K562 (cell line): ENCODE results near the gene PHF12. TPM values are rescaled to one million over a fixed set of nuclear protein-coding genes. Genes with fewer than 3 reads are reported as not detected.

ENCODE experiments used
- ATAC-seq: fragments of 200-7000 bp; cut with Tn5 transposase; 3 replicates; pipeline ENCODE4 v1.9.1; 2020; ENCODE audit warnings: moderate library complexity
- BruUV-seq: library from RNA; stranded (reverse); fragments of 400-500 nt; replicated peaks from 2 replicates; lab custom pipeline; 2021; lab: Mats Ljungman, UMichigan
- CTCF ChIA-PET: fragments of 300-600 bp; formaldehyde crosslinking; extraction: SDS; loops from one replicate; lab custom pipeline; 2021; ENCODE audit warnings: low intra/inter-chr PET ratio; lab: Yijun Ruan, JAX
- POLR2A ChIA-PET: fragments of 300-600, 350-650 bp; sonication (Branson Sonifier 250); formaldehyde crosslinking; extraction: SDS; loops from one replicate; lab custom pipeline; 2021; ENCODE audit warnings: antibody characterized with exemption, inconsistent platforms; lab: Yijun Ruan, JAX
- DNase-seq, 4 experiments: peaks; one replicate each; pipeline versions ENCODE4 v3.0.0 to v3.0.0-alpha.2; 2011 to 2018; ENCODE audit warnings: low spot score in 3 of 4, mixed read lengths in 3 of 4; ENCODE audit errors: extremely low read depth in 1 of 4
- FAIRE-seq: peaks from 2 replicates; lab custom pipeline; 2011; peaks lifted over from hg19 to GRCh38; lab: Jason Lieb, UNC
- H2AFZ ChIP-seq: 2 replicates; pipeline ENCODE4 v1.6.0; 2011; ENCODE audit warnings: low read depth, low read length, control low read depth, inconsistent platforms
- H3K27ac ChIP-seq: fragments of 200-600 bp; 3 replicates; pipeline ENCODE4 v1.8.0; 2011; ENCODE audit warnings: low read depth, mild to moderate bottlenecking, control low read depth, inconsistent platforms, low read length, moderate library complexity, mixed read lengths; ENCODE audit errors: extremely low read depth
- H3K27me3 ChIP-seq, 2 experiments: fragments of 300-600 bp in 1 of 2; 2 replicates in 1 of 2; 3 replicates in 1 of 2; pipeline versions ENCODE4 v1.6.0 to v1.8.0; 2011; ENCODE audit warnings: inconsistent platforms in 2 of 2, low read length in 2 of 2, mild to moderate bottlenecking in 1 of 2, mixed read lengths in 1 of 2, moderate library complexity in 1 of 2; ENCODE audit not compliant: control insufficient read depth in 2 of 2, insufficient read depth in 2 of 2
- H3K36me3 ChIP-seq: fragments of 300-600 bp; 3 replicates; pipeline ENCODE4 v1.8.0; 2011; ENCODE audit warnings: mild to moderate bottlenecking, low read length, inconsistent platforms; ENCODE audit not compliant: control insufficient read depth, insufficient read depth
- H3K4me1 ChIP-seq, 2 experiments: fragments of 200-600 bp in 1 of 2; replicated peaks in 1 of 2; 2 replicates in 1 of 2; 3 replicates in 1 of 2; pipeline versions ENCODE4 v1.5.1 to v1.8.0; 2011; ENCODE audit warnings: inconsistent platforms in 2 of 2, low read length in 2 of 2, mild to moderate bottlenecking in 1 of 2, mixed read lengths in 1 of 2, moderate library complexity in 1 of 2; ENCODE audit not compliant: control insufficient read depth in 2 of 2, insufficient read depth in 2 of 2
- H3K4me2 ChIP-seq: 2 replicates; pipeline ENCODE4 v1.6.1; 2011; ENCODE audit warnings: low read length, control low read depth, inconsistent platforms, mixed read lengths; ENCODE audit not compliant: insufficient read depth
- H3K4me3 ChIP-seq: fragments of 200-600 bp; sonication (generic), shearing (Covaris generic); 2 replicates; pipeline ENCODE4 v1.5.1; 2016; ENCODE audit warnings: control low read depth, inconsistent platforms
- H3K79me2 ChIP-seq: fragments of 200-600 bp; 3 replicates; pipeline ENCODE4 v1.8.0; 2011; ENCODE audit warnings: low read length, inconsistent platforms; ENCODE audit not compliant: control insufficient read depth, insufficient read depth
- H3K9ac ChIP-seq, 2 experiments: 2 replicates each; pipeline versions ENCODE4 v1.6.0 to v1.6.1; 2011; ENCODE audit warnings: low read depth in 2 of 2, low read length in 2 of 2, control low read depth in 1 of 2, inconsistent platforms in 1 of 2, mild to moderate bottlenecking in 1 of 2, mixed read lengths in 1 of 2; ENCODE audit not compliant: insufficient read depth in 1 of 2
- H3K9me1 ChIP-seq: one replicate; pipeline ENCODE4 v1.6.0; 2011; ENCODE audit warnings: inconsistent platforms, mild to moderate bottlenecking, low read length, moderate library complexity; ENCODE audit not compliant: control insufficient read depth, insufficient read depth
- H3K9me3 ChIP-seq: replicated peaks from 2 replicates; pipeline ENCODE4 v1.5.1; 2011; ENCODE audit warnings: low read depth, low read length, inconsistent platforms; ENCODE audit not compliant: control insufficient read depth, insufficient read depth
- H4K20me1 ChIP-seq: replicated peaks from 2 replicates; pipeline ENCODE4 v1.6.1; 2011; ENCODE audit warnings: low read length, inconsistent platforms, mixed read lengths; ENCODE audit not compliant: control insufficient read depth, insufficient read depth
- CXXC5 ChIP-seq: fragments of 250-450 bp; sonication (Bioruptor Pico); IDR thresholded peaks from 2 replicates; pipeline ENCODE4 v1.8.0; 2022; ENCODE audit warnings: inconsistent platforms, mild to moderate bottlenecking, moderate library complexity
- DPF2 ChIP-seq: fragments of 450-650 bp; IDR thresholded peaks from 2 replicates; pipeline ENCODE4 v1.6.1; 2016
- NFE2 ChIP-seq: IDR thresholded peaks from 2 replicates; pipeline ENCODE4 v1.6.1; 2014; ENCODE audit warnings: antibody characterized with exemption, low read depth
- PHB ChIP-seq: fragments of 250-450 bp; sonication (Bioruptor Pico); IDR thresholded peaks from 2 replicates; pipeline ENCODE4 v1.5.0; 2021
- POLR2A ChIP-seq: fragments of 450-650 bp; conservative IDR thresholded peaks from 2 replicates; pipeline ENCODE4 v1.6.1; 2016
- TAF1 ChIP-seq: IDR thresholded peaks from 2 replicates; pipeline ENCODE4 v1.6.1; 2011; ENCODE audit warnings: mild to moderate bottlenecking, low read length, moderate library complexity; ENCODE audit not compliant: insufficient read depth, control insufficient read depth, severe bottlenecking; ENCODE audit errors: extremely low read depth
- TAF9B ChIP-seq: fragments of 450-650 bp; IDR thresholded peaks from 2 replicates; pipeline ENCODE4 v1.6.1; 2018; ENCODE audit warnings: mild to moderate bottlenecking; ENCODE audit not compliant: partially characterized antibody
- XRCC3 ChIP-seq: fragments of 450-650 bp; IDR thresholded peaks from 2 replicates; pipeline ENCODE4 v1.6.1; 2017; ENCODE audit warnings: mild to moderate bottlenecking, moderate library complexity
- ZNF133 ChIP-seq: fragments of 250-450 bp; sonication (Bioruptor Pico); IDR thresholded peaks from 2 replicates; pipeline ENCODE4 v1.4.0; 2020; ENCODE audit warnings: mild to moderate bottlenecking
- WGBS: fragments of 100-300 bp; shearing (Covaris generic); methylation state at CpG from one replicate; pipeline ENCODE4 v1.1.6; 2016; ENCODE audit warnings: low coverage, mixed read lengths; ENCODE audit not compliant: insufficient coverage; ENCODE audit errors: missing lambda C conversion rate; 5-methylcytosine and 5-hydroxymethylcytosine counted together
- in situ Hi-C: fragments of 300-500 bp; cut with MboI; formaldehyde crosslinking; loops from 4 replicates; pipeline ENCODE4 v1.15.0; 2018; ENCODE audit warnings: inconsistent platforms, mixed read lengths
- intact Hi-C: fragments of 100-400 bp; cut with micrococcal nuclease; formaldehyde crosslinking; loops from 2 replicates; pipeline ENCODE4 v1.14.2; 2022
- polyA plus RNA-seq, 8 experiments: library from polyadenylated mRNA; depleted of rRNA in 4 of 8; stranded (reverse) in 5 of 8; unstranded in 3 of 8; fragments of >200 nt; fragmentation: Nextera tagmentation in 2 of 8; fragmentation: Illumina TruSeq in 1 of 8; extraction: Ambion mirVana in 2 of 8; extraction: Trizol in 1 of 8; gene quantifications; 2 replicates each; pipeline versions ENCODE4 v1.2.1 to v1.2.3, GENCODE V29; 2011 to 2014; ENCODE audit warnings: inconsistent platforms in 1 of 8, missing spikeins in 1 of 8
- total RNA-seq, 7 experiments: library from RNA; depleted of rRNA in 6 of 7; stranded (reverse); fragments of >200 nt in 6 of 7; fragmentation: Illumina TruSeq in 2 of 7; extraction: Trizol in 2 of 7; gene quantifications; 2 replicates each; pipeline versions ENCODE4 v1.2.1 to v1.2.3, GENCODE V29; 2011 to 2021; ENCODE audit warnings: low replicate concordance in 1 of 7
- TF ChIP-seq, protein P1 (sequence below): sonication (generic); formaldehyde crosslinking; IDR thresholded peaks from 2 replicates; pipeline ENCODE4 v1.8.0; 2023; ENCODE audit warnings: mild to moderate bottlenecking, missing genetic modification reagents
- TF ChIP-seq, protein P2 (sequence below): fragments of 250-450 bp; sonication (Bioruptor Pico); IDR thresholded peaks from 2 replicates; pipeline ENCODE4 v1.4.0; 2020; ENCODE audit warnings: mild to moderate bottlenecking, moderate library complexity
- TF ChIP-seq, protein P3 (sequence below): sonication (generic); formaldehyde crosslinking; IDR thresholded peaks from 2 replicates; pipeline ENCODE4 v1.9.0; 2022; ENCODE audit warnings: mild to moderate bottlenecking, missing genetic modification reagents
- TF ChIP-seq, protein P4 (sequence below): fragments of 250-450 bp; sonication (Bioruptor Pico); IDR thresholded peaks from 2 replicates; pipeline ENCODE4 v1.4.0; 2020

PHF12 gene
- total and polyA plus RNA-seq, 9 of the 15 experiments (the other 6 are each of a cell fraction or from before 2014, with no cell fraction given): 0.82 to 31.3 (median 13.5) TPM

DNA sequence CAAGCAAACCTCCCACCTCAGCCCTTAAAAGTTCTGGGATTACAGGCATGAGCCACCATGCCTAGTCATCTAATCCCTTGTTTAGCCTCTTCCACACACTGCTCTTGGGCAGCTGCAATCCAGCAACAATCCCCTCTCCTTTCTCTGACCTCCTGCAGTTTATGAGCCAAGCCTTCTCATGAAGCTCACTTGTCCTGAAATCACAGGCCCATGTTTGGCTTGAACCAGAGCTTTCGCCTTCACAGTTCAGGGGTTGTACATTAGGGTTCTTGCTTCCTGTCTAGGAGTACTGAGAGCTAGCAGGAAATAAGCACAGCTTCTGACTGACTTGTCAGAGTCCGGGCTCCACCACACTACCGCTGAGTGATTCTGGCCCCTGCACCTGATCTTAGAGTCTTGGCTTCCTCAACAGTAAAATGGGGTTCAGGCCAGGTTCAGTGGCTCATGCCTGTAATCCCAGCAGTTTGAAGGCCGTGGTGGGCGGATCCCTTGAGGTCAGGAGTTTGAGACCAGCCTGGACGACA is 80.2 kb downstream of the PHF12 start:
- peak overlapping the region; percentile 17; the same call in 1 of the 2 replicates for H3K4me2 ChIP-seq
- no peak overlapping the region for H3K4me3 ChIP-seq
- no peaks in the 10 kb centered on the region for H4K20me1 ChIP-seq
- no peaks in the 10 kb centered on the region for H3K36me3 ChIP-seq
- intact Hi-C loops (no loop called here), in situ Hi-C loops (no loop called here)
- no peaks in the 10 kb centered on the region for H3K9me3 ChIP-seq
- peak; percentile 35 for ATAC-seq
- H3K27me3 ChIP-seq: no peaks in the 10 kb centered on the region
- no peaks in the 10 kb centered on the region for H3K9me1 ChIP-seq
- peaks cover 5% of the 10 kb centered on the region; the same call in 1 of the 3 replicates for H3K79me2 ChIP-seq
- peak in 1 of 4 experiments; percentile 59 for DNase-seq
- ChIA-PET CTCF (no interaction called here), POLR2A (interaction anchor here (0.5 to 3.7 kb wide), 14 partner anchors 10 to 219 kb away, joined by 3 to 49 read pairs (median 3); no protein-coding TSS in a partner anchor)
- peak overlapping the region; percentile 18 to 57; a peak in 3 of 4 replicates for H3K9ac ChIP-seq
- WGBS: 48% methylated on average over 6 of the region's 6 CpGs
- peak overlapping the region; percentile 98 for H2AFZ ChIP-seq
- H3K27ac ChIP-seq: peak overlapping the region; percentile 74
- no TSS peak for BruUV-seq
- peaks cover 61 to 62% of the 10 kb centered on the region in 2 experiments for H3K4me1 ChIP-seq
- FAIRE-seq: no peak
- TF ChIP-seq, protein P1, sequence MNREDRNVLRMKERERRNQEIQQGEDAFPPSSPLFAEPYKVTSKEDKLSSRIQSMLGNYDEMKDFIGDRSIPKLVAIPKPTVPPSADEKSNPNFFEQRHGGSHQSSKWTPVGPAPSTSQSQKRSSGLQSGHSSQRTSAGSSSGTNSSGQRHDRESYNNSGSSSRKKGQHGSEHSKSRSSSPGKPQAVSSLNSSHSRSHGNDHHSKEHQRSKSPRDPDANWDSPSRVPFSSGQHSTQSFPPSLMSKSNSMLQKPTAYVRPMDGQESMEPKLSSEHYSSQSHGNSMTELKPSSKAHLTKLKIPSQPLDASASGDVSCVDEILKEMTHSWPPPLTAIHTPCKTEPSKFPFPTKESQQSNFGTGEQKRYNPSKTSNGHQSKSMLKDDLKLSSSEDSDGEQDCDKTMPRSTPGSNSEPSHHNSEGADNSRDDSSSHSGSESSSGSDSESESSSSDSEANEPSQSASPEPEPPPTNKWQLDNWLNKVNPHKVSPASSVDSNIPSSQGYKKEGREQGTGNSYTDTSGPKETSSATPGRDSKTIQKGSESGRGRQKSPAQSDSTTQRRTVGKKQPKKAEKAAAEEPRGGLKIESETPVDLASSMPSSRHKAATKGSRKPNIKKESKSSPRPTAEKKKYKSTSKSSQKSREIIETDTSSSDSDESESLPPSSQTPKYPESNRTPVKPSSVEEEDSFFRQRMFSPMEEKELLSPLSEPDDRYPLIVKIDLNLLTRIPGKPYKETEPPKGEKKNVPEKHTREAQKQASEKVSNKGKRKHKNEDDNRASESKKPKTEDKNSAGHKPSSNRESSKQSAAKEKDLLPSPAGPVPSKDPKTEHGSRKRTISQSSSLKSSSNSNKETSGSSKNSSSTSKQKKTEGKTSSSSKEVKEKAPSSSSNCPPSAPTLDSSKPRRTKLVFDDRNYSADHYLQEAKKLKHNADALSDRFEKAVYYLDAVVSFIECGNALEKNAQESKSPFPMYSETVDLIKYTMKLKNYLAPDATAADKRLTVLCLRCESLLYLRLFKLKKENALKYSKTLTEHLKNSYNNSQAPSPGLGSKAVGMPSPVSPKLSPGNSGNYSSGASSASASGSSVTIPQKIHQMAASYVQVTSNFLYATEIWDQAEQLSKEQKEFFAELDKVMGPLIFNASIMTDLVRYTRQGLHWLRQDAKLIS (CRISPR knock-in tag): no peak
- TF ChIP-seq, protein P2, sequence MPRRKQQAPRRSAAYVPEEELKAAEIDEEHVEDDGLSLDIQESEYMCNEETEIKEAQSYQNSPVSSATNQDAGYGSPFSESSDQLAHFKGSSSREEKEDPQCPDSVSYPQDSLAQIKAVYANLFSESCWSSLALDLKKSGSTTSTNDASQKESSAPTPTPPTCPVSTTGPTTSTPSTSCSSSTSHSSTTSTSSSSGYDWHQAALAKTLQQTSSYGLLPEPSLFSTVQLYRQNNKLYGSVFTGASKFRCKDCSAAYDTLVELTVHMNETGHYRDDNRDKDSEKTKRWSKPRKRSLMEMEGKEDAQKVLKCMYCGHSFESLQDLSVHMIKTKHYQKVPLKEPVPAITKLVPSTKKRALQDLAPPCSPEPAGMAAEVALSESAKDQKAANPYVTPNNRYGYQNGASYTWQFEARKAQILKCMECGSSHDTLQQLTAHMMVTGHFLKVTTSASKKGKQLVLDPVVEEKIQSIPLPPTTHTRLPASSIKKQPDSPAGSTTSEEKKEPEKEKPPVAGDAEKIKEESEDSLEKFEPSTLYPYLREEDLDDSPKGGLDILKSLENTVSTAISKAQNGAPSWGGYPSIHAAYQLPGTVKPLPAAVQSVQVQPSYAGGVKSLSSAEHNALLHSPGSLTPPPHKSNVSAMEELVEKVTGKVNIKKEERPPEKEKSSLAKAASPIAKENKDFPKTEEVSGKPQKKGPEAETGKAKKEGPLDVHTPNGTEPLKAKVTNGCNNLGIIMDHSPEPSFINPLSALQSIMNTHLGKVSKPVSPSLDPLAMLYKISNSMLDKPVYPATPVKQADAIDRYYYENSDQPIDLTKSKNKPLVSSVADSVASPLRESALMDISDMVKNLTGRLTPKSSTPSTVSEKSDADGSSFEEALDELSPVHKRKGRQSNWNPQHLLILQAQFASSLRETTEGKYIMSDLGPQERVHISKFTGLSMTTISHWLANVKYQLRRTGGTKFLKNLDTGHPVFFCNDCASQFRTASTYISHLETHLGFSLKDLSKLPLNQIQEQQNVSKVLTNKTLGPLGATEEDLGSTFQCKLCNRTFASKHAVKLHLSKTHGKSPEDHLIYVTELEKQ (CRISPR knock-in tag): no peak
- TF ChIP-seq TAF1: peak; percentile 9
- TF ChIP-seq, protein P3, sequence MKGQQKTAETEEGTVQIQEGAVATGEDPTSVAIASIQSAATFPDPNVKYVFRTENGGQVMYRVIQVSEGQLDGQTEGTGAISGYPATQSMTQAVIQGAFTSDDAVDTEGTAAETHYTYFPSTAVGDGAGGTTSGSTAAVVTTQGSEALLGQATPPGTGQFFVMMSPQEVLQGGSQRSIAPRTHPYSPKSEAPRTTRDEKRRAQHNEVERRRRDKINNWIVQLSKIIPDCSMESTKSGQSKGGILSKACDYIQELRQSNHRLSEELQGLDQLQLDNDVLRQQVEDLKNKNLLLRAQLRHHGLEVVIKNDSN: no peak
- peak; percentile 34 for TF ChIP-seq DPF2
- peak; percentile 66 for TF ChIP-seq NFE2
- TF ChIP-seq POLR2A: no peak
- no peak for TF ChIP-seq PHB (CRISPR knock-in tag)
- TF ChIP-seq CXXC5 (CRISPR knock-in tag): peak; percentile 43
- no peak for TF ChIP-seq ZNF133 (CRISPR knock-in tag)
- TF ChIP-seq TAF9B: no peak
- TF ChIP-seq XRCC3: no peak
- TF ChIP-seq, protein P4, sequence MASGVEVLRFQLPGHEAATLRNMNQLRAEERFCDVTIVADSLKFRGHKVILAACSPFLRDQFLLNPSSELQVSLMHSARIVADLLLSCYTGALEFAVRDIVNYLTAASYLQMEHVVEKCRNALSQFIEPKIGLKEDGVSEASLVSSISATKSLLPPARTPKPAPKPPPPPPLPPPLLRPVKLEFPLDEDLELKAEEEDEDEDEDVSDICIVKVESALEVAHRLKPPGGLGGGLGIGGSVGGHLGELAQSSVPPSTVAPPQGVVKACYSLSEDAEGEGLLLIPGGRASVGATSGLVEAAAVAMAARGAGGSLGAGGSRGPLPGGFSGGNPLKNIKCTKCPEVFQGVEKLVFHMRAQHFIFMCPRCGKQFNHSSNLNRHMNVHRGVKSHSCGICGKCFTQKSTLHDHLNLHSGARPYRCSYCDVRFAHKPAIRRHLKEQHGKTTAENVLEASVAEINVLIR (CRISPR knock-in tag): no peak
